HG02884 (cell line): ENCODE data around the gene ONECUT3.
A peak's percentile ranks its signal among the peaks of the same experiment; 100 is the strongest.
"Not testable (repeated sequence)": the region's sequence is repeated elsewhere in the genome, so short reads cannot be mapped to it uniquely, and the experiment has no call there.

Source experiments
- ATAC-seq: cut with Tn5 transposase; IDR thresholded peaks from one replicate; pipeline ENCODE4 v1.9.1; 2021; ENCODE audit warnings: mild to moderate bottlenecking, moderate library complexity; ENCODE audit not compliant: unreplicated experiment

ONECUT3 gene

GRCh38 chr19:1790054-1790792 lies 36.9 kb downstream of the ONECUT3 start:
- ATAC-seq: no peak

GRCh38 chr19:1791879-1792278 lies 38.6 kb downstream of the ONECUT3 start:
- no peak for ATAC-seq

GRCh38 chr19:1794424-1795172 lies 41.3 kb downstream of the ONECUT3 start:
- ATAC-seq: no peak

GRCh38 chr19:1796395-1797142 lies 43.3 kb downstream of the ONECUT3 start:
- no peak for ATAC-seq

- not testable (repeated sequence) for ATAC-seq
Measured at GRCh38 chr19:1797313-1797712, 44.0 kb downstream of the ONECUT3 start.

GRCh38 chr19:1799695-1800342 lies 46.5 kb downstream of the ONECUT3 start:
- no peak for ATAC-seq

GRCh38 chr19:1804858-1805257 lies 51.6 kb downstream of the ONECUT3 start:
- ATAC-seq: no peak

- no peak for ATAC-seq
Measured at GRCh38 chr19:1805401-1806183, 52.3 kb downstream of the ONECUT3 start.

- ATAC-seq: no peak
Measured at GRCh38 chr19:1806184-1807029, 53.1 kb downstream of the ONECUT3 start.

GRCh38 chr19:1807030-1807694 lies 53.9 kb downstream of the ONECUT3 start:
- ATAC-seq: no peak

GRCh38 chr19:1807695-1808394 lies 54.5 kb downstream of the ONECUT3 start:
- no peak for ATAC-seq

- ATAC-seq: no peak
Measured at GRCh38 chr19:1808395-1808731, 55.1 kb downstream of the ONECUT3 start.

- ATAC-seq: no peak
Measured at GRCh38 chr19:1809678-1810077, 56.4 kb downstream of the ONECUT3 start.

- no peak for ATAC-seq
Measured at GRCh38 chr19:1810439-1811160, 57.3 kb downstream of the ONECUT3 start.

GRCh38 chr19:1811472-1811894 lies 58.2 kb downstream of the ONECUT3 start:
- ATAC-seq: no peak

GRCh38 chr19:1811942-1812425 lies 58.7 kb downstream of the ONECUT3 start, which contains the start of gene ATP8B3:
Gene ATP8B3 (minus strand): TSS chr19:1812276. CDS start chr19:1811736, 540 bp downstream.
- ATAC-seq: peak; percentile 9

- ATAC-seq: peak; percentile 77
Measured at GRCh38 chr19:1812426-1813191, 59.3 kb downstream of the ONECUT3 start.
